CD4-positive, CD25-positive, alpha-beta regulatory T cell (primary cell): ENCODE data around the gene FAM107B. TPM values are rescaled to one million over a fixed set of nuclear protein-coding genes. Genes with fewer than 3 reads are reported as not detected.
A peak's percentile ranks its signal among the peaks of the same experiment; 100 is the strongest.
"Not testable (repeated sequence)": the region's sequence is repeated elsewhere in the genome, so short reads cannot be mapped to it uniquely, and the experiment has no call there.

Experiments used
- ATAC-seq, 2 donors: fragments of 150-1000 bp; cut with Tn5 transposase; one replicate each; pipeline ENCODE4 v1.10.0; 2021; ENCODE audit warnings: low read depth in 2 of 2, moderate number of reproducible peaks in 2 of 2, moderate library complexity in 1 of 2
- DNase-seq, 3 donors: peaks; one replicate each; pipeline versions ENCODE4 v3.0.0 to v3.0.0-alpha.2; 2012 to 2022; ENCODE audit warnings: mixed read lengths in 1 of 3
- H3K27ac ChIP-seq: one replicate; pipeline ENCODE4 v1.7.0; 2013; ENCODE audit warnings: mild to moderate bottlenecking, low read length; ENCODE audit not compliant: insufficient read depth, poor library complexity, severe bottlenecking
- H3K27me3 ChIP-seq: one replicate; pipeline ENCODE4 v1.7.0; 2013; ENCODE audit warnings: low read length; ENCODE audit not compliant: control insufficient read depth, insufficient read depth
- H3K36me3 ChIP-seq: one replicate; pipeline ENCODE4 v1.7.0; 2013; ENCODE audit warnings: mild to moderate bottlenecking, low read length, moderate library complexity; ENCODE audit not compliant: control insufficient read depth, insufficient read depth
- H3K4me1 ChIP-seq: 2 replicates; pipeline ENCODE4 v1.7.0; 2013; ENCODE audit warnings: mild to moderate bottlenecking, low read length; ENCODE audit not compliant: insufficient read depth, control insufficient read depth, poor library complexity, severe bottlenecking
- H3K4me3 ChIP-seq: one replicate; pipeline ENCODE4 v1.7.0; 2013; ENCODE audit warnings: low read depth, mild to moderate bottlenecking, low read length, moderate library complexity
- H3K9me3 ChIP-seq, 2 experiments: 1 replicate in 1 of 2; 2 replicates in 1 of 2; pipeline ENCODE4 v1.7.0; 2013; ENCODE audit warnings: low read length in 2 of 2, mild to moderate bottlenecking in 1 of 2, moderate library complexity in 1 of 2; ENCODE audit not compliant: control insufficient read depth in 2 of 2
- H3K27ac Mint-ChIP-seq, 3 donors: one replicate each; pipeline ENCODE4 v1.8.0; 2020 to 2022; ENCODE audit warnings: mild to moderate bottlenecking in 3 of 3, mixed read lengths in 3 of 3, moderate library complexity in 2 of 3
- H3K27me3 Mint-ChIP-seq: one replicate; pipeline ENCODE4 v1.8.0; 2022; ENCODE audit warnings: mild to moderate bottlenecking, mixed read lengths
- H3K36me3 Mint-ChIP-seq: one replicate; pipeline ENCODE4 v1.8.0; 2020; ENCODE audit warnings: mixed read lengths
- H3K4me1 Mint-ChIP-seq, 4 donors: one replicate each; pipeline ENCODE4 v1.8.0; 2020 to 2022; ENCODE audit warnings: mixed read lengths in 4 of 4, mild to moderate bottlenecking in 1 of 4
- H3K4me3 Mint-ChIP-seq, 4 donors: one replicate each; pipeline ENCODE4 v1.8.0; 2020 to 2022; ENCODE audit warnings: mild to moderate bottlenecking in 4 of 4, mixed read lengths in 4 of 4, moderate library complexity in 3 of 4
- H3K9me3 Mint-ChIP-seq, 7 donors: one replicate each; pipeline ENCODE4 v1.8.0; 2020 to 2022; ENCODE audit warnings: mixed read lengths in 7 of 7, mild to moderate bottlenecking in 3 of 7, moderate library complexity in 2 of 7
- polyA plus RNA-seq, 4 donors: library from polyadenylated mRNA; unstranded; fragments of 300-500 nt; fragmentation: Illumina TruSeq; gene quantifications; one replicate each; pipeline ENCODE4 v1.2.3, GENCODE V29; 2021
- total RNA-seq: library from RNA; stranded (reverse); gene quantifications from one replicate; pipeline ENCODE4 v1.2.3, GENCODE V29; 2022

The FAM107B gene
- total and polyA plus RNA-seq, 5 donors from 2014 or later: 202 to 327 (median 296) TPM

DNA sequence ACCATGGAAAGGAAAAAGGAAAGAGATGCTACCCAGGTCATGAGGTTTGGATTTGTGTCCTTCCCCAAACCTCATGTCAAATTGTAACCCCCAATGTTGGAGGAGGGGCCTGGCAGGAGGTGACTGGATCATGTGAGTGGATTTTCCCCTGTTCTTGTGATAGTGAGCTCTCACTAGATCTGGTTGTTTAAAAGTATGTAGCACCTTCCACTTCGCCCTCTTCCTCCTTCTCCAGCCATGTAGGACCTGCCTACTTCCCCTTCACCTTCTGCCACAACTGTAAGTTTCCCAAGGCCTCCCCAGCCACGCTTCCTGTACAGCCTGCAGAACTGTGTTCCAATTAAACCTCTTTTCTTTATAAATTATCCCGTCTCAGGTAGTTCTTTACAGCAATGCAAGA, 113.9 kb downstream of the FAM107B start:
- H3K27ac Mint-ChIP-seq: peak overlapping the region in 2 of 3 donors; percentile 46 to 83
- no peak overlapping the region for H3K27ac ChIP-seq
- peaks cover 26% of the 10 kb centered on the region for H3K4me1 ChIP-seq

GRCh38 chr10:14659626-14660196, 115.0 kb downstream of the FAM107B start:
- ATAC-seq: peak; percentile 66 to 72
- H3K4me1 ChIP-seq: peaks cover 26% of the 10 kb centered on the region

More for the DNA sequence above, 113.9 kb downstream of the FAM107B start:
- Histone ChIP-seq H3K36me3 (no peaks in the 10 kb centered on the region), H3K4me3 (no peak overlapping the region), H3K27me3 (no peaks in the 10 kb centered on the region), H3K9me3 (peaks cover 0 to 4% of the 10 kb centered on the region in 2 experiments)
- peak overlapping the region in 1 of 4 donors; percentile 50 for H3K4me3 Mint-ChIP-seq
- DNase-seq (no peak), ATAC-seq (no peak)
- H3K36me3 Mint-ChIP-seq: no peaks in the 10 kb centered on the region
- peaks cover 28 to 40% (median 33%) of the 10 kb centered on the region in 4 donors for H3K4me1 Mint-ChIP-seq
- no peaks in the 10 kb centered on the region for H3K27me3 Mint-ChIP-seq
- peaks cover 0 to 4% (median 3%) of the 10 kb centered on the region in 7 donors for H3K9me3 Mint-ChIP-seq

GRCh38 chr10:14659137-14659536, 115.6 kb downstream of the FAM107B start:
- H3K36me3 ChIP-seq, H3K9me3 ChIP-seq, H3K9me3 Mint-ChIP-seq, H3K27me3 Mint-ChIP-seq, ATAC-seq, H3K27me3 ChIP-seq, H3K36me3 Mint-ChIP-seq, DNase-seq, H3K27ac ChIP-seq: not testable (repeated sequence)
- H3K27ac Mint-ChIP-seq: peak overlapping the region; percentile 78 to 90 (median 83)
- H3K4me1 ChIP-seq: peaks cover 28% of the 10 kb centered on the region
- peak overlapping the region; percentile 75 for H3K4me3 ChIP-seq
- H3K4me1 Mint-ChIP-seq: peaks cover 35 to 50% (median 38%) of the 10 kb centered on the region in 4 donors
- H3K4me3 Mint-ChIP-seq: peak overlapping the region; percentile 37 to 72 (median 68)

More at GRCh38 chr10:14659626-14660196, 115.0 kb downstream of the FAM107B start:
- H3K9me3 Mint-ChIP-seq: peaks cover 0 to 3% (median 0%) of the 10 kb centered on the region in 7 donors
- no peaks in the 10 kb centered on the region for H3K36me3 Mint-ChIP-seq
- Histone ChIP-seq H3K27me3 (no peaks in the 10 kb centered on the region), H3K4me3 (peak overlapping the region; percentile 75), H3K9me3 (no peaks in the 10 kb centered on the region), H3K36me3 (no peaks in the 10 kb centered on the region), H3K27ac (peak overlapping the region; percentile 35)
- H3K27me3 Mint-ChIP-seq: no peaks in the 10 kb centered on the region
- peak overlapping the region; percentile 37 to 72 (median 68) for H3K4me3 Mint-ChIP-seq
- DNase-seq: peak in 2 of 3 donors; percentile 10 to 69
- H3K27ac Mint-ChIP-seq: peak overlapping the region; percentile 78 to 90 (median 83)
- H3K4me1 Mint-ChIP-seq: peaks cover 29 to 44% (median 35%) of the 10 kb centered on the region in 4 donors

DNA sequence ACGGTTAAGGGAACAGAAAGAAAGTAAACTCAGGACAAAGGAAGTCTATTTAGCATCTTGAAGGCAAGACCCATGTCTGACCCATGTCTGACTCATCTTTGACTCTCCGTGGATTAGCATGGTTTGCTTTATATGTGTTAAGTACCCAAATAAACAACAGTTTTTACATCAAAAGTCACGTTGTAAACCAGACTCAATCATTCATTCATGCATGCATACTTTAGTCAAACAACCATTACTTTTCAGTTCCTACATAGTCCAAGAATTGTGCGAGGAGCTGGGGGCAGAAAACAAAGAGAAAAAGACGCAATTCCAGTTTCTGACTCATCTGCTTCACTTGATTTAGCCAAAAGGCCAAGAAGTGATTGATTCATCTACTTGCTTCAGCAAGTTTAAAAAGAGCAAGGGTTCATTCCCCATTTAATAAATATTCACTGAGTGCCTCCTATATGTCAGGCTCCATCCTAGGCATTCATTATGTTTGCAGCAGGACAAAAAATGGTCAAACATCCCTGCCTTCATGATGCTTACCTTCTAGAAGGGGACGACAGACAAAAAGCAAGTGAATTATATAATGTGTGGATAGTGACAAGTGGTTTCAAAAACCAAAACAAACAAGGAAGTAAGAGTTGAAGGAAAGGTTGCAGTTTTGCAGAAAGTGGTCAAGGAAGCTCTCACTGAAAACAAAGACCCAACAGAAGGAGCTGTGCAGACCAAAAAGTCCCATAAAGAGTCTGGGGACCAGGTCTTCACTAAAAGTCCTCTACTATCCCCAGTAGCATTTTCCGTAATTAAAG, 116.2 kb downstream of the FAM107B start:
- peak in 1 of 3 donors; percentile 15 for DNase-seq
- H3K4me3 Mint-ChIP-seq: peak overlapping the region in 3 of 4 donors; percentile 1 to 41 (median 5)
- H3K9me3 ChIP-seq: no peaks in the 10 kb centered on the region
- H3K27ac ChIP-seq: no peak overlapping the region
- H3K9me3 Mint-ChIP-seq: peaks cover 0 to 1% (median 0%) of the 10 kb centered on the region in 7 donors
- H3K36me3 ChIP-seq: no peaks in the 10 kb centered on the region
- H3K27me3 Mint-ChIP-seq: no peaks in the 10 kb centered on the region
- H3K36me3 Mint-ChIP-seq: no peaks in the 10 kb centered on the region
- H3K4me1 Mint-ChIP-seq: peaks cover 38 to 56% (median 43%) of the 10 kb centered on the region in 4 donors
- no peak overlapping the region for H3K4me3 ChIP-seq
- no peaks in the 10 kb centered on the region for H3K27me3 ChIP-seq
- H3K4me1 ChIP-seq: peaks cover 34% of the 10 kb centered on the region
- H3K27ac Mint-ChIP-seq: peak overlapping the region; percentile 3 to 90 (median 83)
- no peak for ATAC-seq

- Mint-ChIP-seq H3K27ac (peak overlapping the region in 1 of 3 donors; percentile 74), H3K27me3 (no peaks in the 10 kb centered on the region)
Measured at GRCh38 chr10:14656052-14656730, 118.5 kb downstream of the FAM107B start.

GRCh38 chr10:14654821-14655382, 119.8 kb downstream of the FAM107B start:
- Histone ChIP-seq H3K36me3 (no peaks in the 10 kb centered on the region), H3K27ac (no peak overlapping the region), H3K4me3 (no peak overlapping the region), H3K4me1 (peaks cover 31% of the 10 kb centered on the region), H3K9me3 (no peaks in the 10 kb centered on the region), H3K27me3 (no peaks in the 10 kb centered on the region)
- H3K27me3 Mint-ChIP-seq: no peaks in the 10 kb centered on the region
- no peak for ATAC-seq
- peaks cover 0 to 1% (median 0%) of the 10 kb centered on the region in 7 donors for H3K9me3 Mint-ChIP-seq
- H3K4me3 Mint-ChIP-seq: peak overlapping the region in 1 of 4 donors; percentile 23
- H3K36me3 Mint-ChIP-seq: no peaks in the 10 kb centered on the region
- peaks cover 30 to 54% (median 38%) of the 10 kb centered on the region in 4 donors for H3K4me1 Mint-ChIP-seq
- peak overlapping the region in 2 of 3 donors; percentile 20 to 52 for H3K27ac Mint-ChIP-seq
- DNase-seq: no peak

More at GRCh38 chr10:14656052-14656730, 118.5 kb downstream of the FAM107B start:
- no peak overlapping the region for H3K4me3 Mint-ChIP-seq
- H3K36me3 Mint-ChIP-seq: no peaks in the 10 kb centered on the region
- H3K9me3 Mint-ChIP-seq: peaks cover 0 to 1% (median 0%) of the 10 kb centered on the region in 7 donors
- Histone ChIP-seq H3K4me3 (no peak overlapping the region), H3K27ac (no peak overlapping the region), H3K9me3 (no peaks in the 10 kb centered on the region), H3K27me3 (no peaks in the 10 kb centered on the region), H3K36me3 (no peaks in the 10 kb centered on the region), H3K4me1 (peaks cover 37% of the 10 kb centered on the region)
- no peak for ATAC-seq
- DNase-seq: no peak
- peaks cover 37 to 62% (median 48%) of the 10 kb centered on the region in 4 donors for H3K4me1 Mint-ChIP-seq
